ENCODE measurements around the gene ICA1L.

ICA1L gene

DNA sequence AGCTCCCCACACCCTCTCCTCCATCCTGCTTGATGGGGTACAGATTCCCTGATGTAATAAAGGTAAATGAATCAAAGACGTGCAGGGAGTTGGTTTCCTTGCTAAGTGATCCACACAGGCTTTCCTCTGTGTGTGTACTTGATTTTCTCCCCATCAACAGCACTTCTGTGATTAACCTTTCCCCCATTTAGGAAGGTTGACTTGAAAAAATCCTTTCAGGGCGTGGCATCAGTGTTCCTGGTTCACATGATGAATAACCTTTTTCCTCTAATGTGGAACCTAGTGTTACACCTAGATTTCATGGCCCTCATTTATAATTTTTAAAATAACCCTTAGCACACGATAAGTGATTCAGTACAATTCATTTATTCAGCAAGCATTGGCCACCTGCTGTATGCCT, 115.0 kb downstream of the ICA1L start:
- no peaks in the 10 kb centered on the region; the same call in 1 of the 2 replicates for H3K36me3 ChIP-seq (ENCODE audit: control insufficient read depth, insufficient read depth, low read length)
- no peak overlapping the region for H3K4me3 ChIP-seq (replicated peaks; ENCODE audit: low read depth, low read length)
- no peaks in the 10 kb centered on the region for H3K27me3 ChIP-seq (replicated peaks; ENCODE audit: control insufficient read depth, insufficient read depth, low read length)
- TF ChIP-seq, protein P1, sequence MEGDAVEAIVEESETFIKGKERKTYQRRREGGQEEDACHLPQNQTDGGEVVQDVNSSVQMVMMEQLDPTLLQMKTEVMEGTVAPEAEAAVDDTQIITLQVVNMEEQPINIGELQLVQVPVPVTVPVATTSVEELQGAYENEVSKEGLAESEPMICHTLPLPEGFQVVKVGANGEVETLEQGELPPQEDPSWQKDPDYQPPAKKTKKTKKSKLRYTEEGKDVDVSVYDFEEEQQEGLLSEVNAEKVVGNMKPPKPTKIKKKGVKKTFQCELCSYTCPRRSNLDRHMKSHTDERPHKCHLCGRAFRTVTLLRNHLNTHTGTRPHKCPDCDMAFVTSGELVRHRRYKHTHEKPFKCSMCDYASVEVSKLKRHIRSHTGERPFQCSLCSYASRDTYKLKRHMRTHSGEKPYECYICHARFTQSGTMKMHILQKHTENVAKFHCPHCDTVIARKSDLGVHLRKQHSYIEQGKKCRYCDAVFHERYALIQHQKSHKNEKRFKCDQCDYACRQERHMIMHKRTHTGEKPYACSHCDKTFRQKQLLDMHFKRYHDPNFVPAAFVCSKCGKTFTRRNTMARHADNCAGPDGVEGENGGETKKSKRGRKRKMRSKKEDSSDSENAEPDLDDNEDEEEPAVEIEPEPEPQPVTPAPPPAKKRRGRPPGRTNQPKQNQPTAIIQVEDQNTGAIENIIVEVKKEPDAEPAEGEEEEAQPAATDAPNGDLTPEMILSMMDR (IDR thresholded peaks at IDR 0.05; ENCODE audit: insufficient read depth, low read length, poor library complexity, severe bottlenecking): no peak
- DNase-seq (ENCODE audit: extremely low read depth, insufficient read length): no peak

DNA sequence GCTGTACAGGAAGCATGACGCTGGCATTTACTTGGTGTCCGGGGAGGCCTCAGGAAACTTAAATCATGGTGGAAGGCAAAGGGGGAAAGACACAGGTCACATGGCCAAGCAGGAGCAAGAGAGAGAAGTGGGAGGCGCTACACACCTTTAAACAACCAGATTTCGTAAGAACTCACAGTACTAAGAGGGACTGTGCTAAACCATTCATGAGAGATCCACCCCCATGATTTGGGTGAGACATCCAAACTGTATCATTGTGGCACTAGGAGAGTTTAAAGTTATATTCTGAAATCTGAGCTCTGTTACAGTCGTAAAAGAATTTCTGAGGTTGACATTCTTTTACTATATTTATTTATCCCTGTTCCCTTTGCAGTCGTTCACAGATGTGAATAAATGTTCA, 116.6 kb downstream of the ICA1L start:
- H3K36me3 ChIP-seq (ENCODE audit: control insufficient read depth, insufficient read depth, low read length): no peaks in the 10 kb centered on the region; the same call in 1 of the 2 replicates
- TF ChIP-seq, protein P1 (IDR thresholded peaks at IDR 0.05; ENCODE audit: insufficient read depth, low read length, poor library complexity, severe bottlenecking): no peak
- H3K27me3 ChIP-seq (replicated peaks; ENCODE audit: control insufficient read depth, insufficient read depth, low read length): no peaks in the 10 kb centered on the region
- DNase-seq (ENCODE audit: extremely low read depth, insufficient read length): no peak
- no peak overlapping the region for H3K4me3 ChIP-seq (replicated peaks; ENCODE audit: low read depth, low read length)

DNA sequence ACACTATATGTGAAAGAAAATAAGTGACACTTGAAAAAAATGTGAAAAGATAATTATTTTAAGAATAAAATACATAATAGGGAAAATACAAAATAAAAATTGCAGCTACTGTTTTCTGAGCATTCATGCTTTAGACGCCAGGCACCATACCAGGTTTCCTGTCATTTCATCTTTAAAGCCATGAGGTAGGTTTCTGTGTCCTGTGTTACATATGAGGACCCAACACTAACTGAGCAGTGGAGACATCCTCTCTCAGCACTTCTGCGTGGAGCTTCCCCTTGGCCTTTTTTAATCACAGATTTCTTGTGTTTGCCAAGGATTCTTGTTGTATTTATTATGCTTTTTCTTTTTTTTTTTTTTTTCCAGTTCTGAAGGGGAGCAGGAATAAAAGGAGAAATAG, 119.5 kb downstream of the ICA1L start:
- TF ChIP-seq, protein P1 (IDR thresholded peaks at IDR 0.05; ENCODE audit: insufficient read depth, low read length, poor library complexity, severe bottlenecking): no peak
- Histone ChIP-seq H3K36me3 (ENCODE audit: control insufficient read depth, insufficient read depth, low read length) (no peaks in the 10 kb centered on the region), H3K4me3 (replicated peaks; ENCODE audit: low read depth, low read length) (no peak overlapping the region), H3K27me3 (replicated peaks; ENCODE audit: control insufficient read depth, insufficient read depth, low read length) (no peaks in the 10 kb centered on the region)
- no peak for DNase-seq (ENCODE audit: extremely low read depth, insufficient read length)

DNA sequence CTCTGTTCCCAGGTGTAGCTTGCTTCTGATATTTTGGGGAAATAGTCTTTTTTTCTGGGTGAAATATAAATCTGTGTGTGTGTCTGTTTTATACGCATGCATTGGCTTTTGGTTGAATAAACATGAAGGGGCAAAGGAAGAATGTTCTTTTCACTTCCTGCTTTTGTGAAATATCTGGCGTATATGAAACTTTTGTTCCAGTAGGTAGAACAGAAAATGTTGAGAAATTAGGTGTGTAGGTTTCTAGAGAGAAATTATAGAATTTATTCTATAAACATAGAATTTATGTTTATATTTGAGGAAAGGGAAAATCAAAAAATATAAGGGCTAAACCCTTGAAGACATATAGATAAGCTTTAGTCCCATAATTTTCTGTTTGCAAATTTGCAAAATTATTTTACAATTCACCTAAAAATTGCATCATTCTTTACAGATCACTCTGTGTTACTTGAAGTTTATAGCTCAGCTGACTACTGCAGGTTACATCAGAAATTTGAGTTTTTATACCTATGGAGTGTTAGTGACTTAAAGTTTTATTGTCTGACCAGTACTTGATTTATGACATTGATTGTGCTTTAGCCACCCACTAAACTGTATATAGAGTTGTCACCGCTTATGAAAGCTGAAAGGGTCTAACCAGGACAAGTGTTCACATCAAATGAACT, 120.7 kb downstream of the ICA1L start:
- TF ChIP-seq, protein P1 (IDR thresholded peaks at IDR 0.05; ENCODE audit: insufficient read depth, low read length, poor library complexity, severe bottlenecking): no peak
- Histone ChIP-seq H3K4me3 (replicated peaks; ENCODE audit: low read depth, low read length) (no peak overlapping the region), H3K27me3 (replicated peaks; ENCODE audit: control insufficient read depth, insufficient read depth, low read length) (no peaks in the 10 kb centered on the region), H3K36me3 (ENCODE audit: control insufficient read depth, insufficient read depth, low read length) (no peaks in the 10 kb centered on the region)
- peak; percentile 21 for DNase-seq (ENCODE audit: extremely low read depth, insufficient read length)

DNA sequence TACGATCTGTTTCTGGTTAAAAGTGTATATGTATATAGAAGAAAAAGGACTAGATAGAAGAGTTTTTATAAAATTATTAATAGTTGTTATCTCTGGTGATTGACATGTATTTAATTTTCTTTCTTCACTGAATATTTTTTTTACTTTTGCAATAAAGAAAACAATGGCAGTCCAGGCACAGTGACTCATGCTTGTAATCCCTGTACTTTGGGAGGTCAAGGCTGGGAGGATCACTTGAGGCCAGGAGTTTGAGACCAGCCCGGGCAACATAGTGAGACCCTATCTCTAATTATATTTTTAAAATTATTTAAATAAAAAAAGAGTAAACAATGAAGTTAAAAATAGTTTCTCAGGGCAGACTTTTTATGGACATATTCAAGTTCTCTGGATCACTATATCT, 122.1 kb downstream of the ICA1L start:
- no peak overlapping the region for H3K4me3 ChIP-seq (replicated peaks; ENCODE audit: low read depth, low read length)
- H3K36me3 ChIP-seq (ENCODE audit: control insufficient read depth, insufficient read depth, low read length): no peaks in the 10 kb centered on the region
- no peak for DNase-seq (ENCODE audit: extremely low read depth, insufficient read length)
- TF ChIP-seq, protein P1 (IDR thresholded peaks at IDR 0.05; ENCODE audit: insufficient read depth, low read length, poor library complexity, severe bottlenecking): no peak
- H3K27me3 ChIP-seq (replicated peaks; ENCODE audit: control insufficient read depth, insufficient read depth, low read length): no peaks in the 10 kb centered on the region

DNA sequence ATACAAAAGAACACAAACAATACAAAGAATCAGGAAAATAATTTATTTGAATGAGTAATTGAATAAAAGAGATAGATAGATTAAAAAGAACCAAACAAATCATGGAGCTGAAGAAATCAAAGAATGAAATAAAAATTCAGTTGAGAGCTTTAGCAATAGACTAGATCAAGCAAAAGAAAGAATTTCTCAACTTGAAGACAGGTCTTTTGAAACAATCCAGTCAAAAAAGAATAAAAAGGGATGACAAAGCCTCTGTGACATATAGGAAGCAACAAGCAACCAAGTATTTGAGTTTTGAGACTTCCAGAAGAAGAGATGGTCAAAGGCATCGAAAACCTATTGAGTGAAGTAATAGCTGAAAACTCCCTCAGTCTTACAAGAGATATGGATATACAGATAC, 128.0 kb downstream of the ICA1L start:
- no peak for DNase-seq (ENCODE audit: extremely low read depth, insufficient read length)
- H3K36me3 ChIP-seq (ENCODE audit: control insufficient read depth, insufficient read depth, low read length): no peaks in the 10 kb centered on the region
- H3K4me3 ChIP-seq (replicated peaks; ENCODE audit: low read depth, low read length): no peak overlapping the region
- H3K27me3 ChIP-seq (replicated peaks; ENCODE audit: control insufficient read depth, insufficient read depth, low read length): no peaks in the 10 kb centered on the region
- TF ChIP-seq, protein P1 (IDR thresholded peaks at IDR 0.05; ENCODE audit: insufficient read depth, low read length, poor library complexity, severe bottlenecking): no peak
